CD4-positive, alpha-beta T cell (primary cell): ENCODE data around the gene IRX6. TPM values are rescaled to one million over a fixed set of nuclear protein-coding genes. Genes with fewer than 3 reads are reported as not detected.

Experiments
- ATAC-seq: fragments of 200-7000 bp; cut with Tn5 transposase; one replicate; pipeline ENCODE4 v1.10.0; 2022; ENCODE audit warnings: mild to moderate bottlenecking; ENCODE audit not compliant: poor library complexity
- CTCF ChIA-PET: fragments of 350-600 bp; sonication (Branson Sonifier 250); formaldehyde crosslinking; loops from one replicate; lab custom pipeline; 2021; ENCODE audit warnings: antibody characterized with exemption, inconsistent platforms; lab: Charles Lee
- POLR2A ChIA-PET: fragments of 350-600 bp; sonication (Branson Sonifier 250); formaldehyde crosslinking; loops from one replicate; lab custom pipeline; 2021; ENCODE audit warnings: antibody characterized with exemption, inconsistent platforms; lab: Charles Lee
- DNase-seq, 14 experiments: peaks; one replicate each; pipeline ENCODE4 v3.0.0-alpha.2; 2013 to 2020; ENCODE audit warnings: mixed read lengths in 2 of 14
- H3K27ac ChIP-seq, 2 donors: one replicate each; pipeline versions ENCODE4 v1.5.1 to v1.7.0; 2013; ENCODE audit warnings: low read length in 2 of 2, low read depth in 1 of 2, mild to moderate bottlenecking in 1 of 2
- H3K27me3 ChIP-seq, 2 experiments: 1 replicate in 1 of 2; 2 replicates in 1 of 2; pipeline versions ENCODE4 v1.6.1 to v1.7.0; 2013; ENCODE audit warnings: low read length in 2 of 2, control low read depth in 1 of 2, mild to moderate bottlenecking in 1 of 2, moderate library complexity in 1 of 2; ENCODE audit not compliant: insufficient read depth in 2 of 2, control insufficient read depth in 1 of 2
- H3K36me3 ChIP-seq: one replicate; pipeline ENCODE4 v1.6.1; 2013; ENCODE audit warnings: low read length, control low read depth; ENCODE audit not compliant: insufficient read depth
- H3K4me1 ChIP-seq: one replicate; pipeline ENCODE4 v1.6.1; 2013; ENCODE audit warnings: low read length, control low read depth; ENCODE audit not compliant: insufficient read depth
- H3K4me3 ChIP-seq: one replicate; pipeline ENCODE4 v1.5.1; 2013; ENCODE audit warnings: mild to moderate bottlenecking, low read length, moderate library complexity
- H3K9me3 ChIP-seq, 2 experiments: 1 replicate in 1 of 2; 2 replicates in 1 of 2; pipeline versions ENCODE4 v1.6.1 to v1.7.0; 2013; ENCODE audit warnings: low read length in 2 of 2, mild to moderate bottlenecking in 2 of 2, control low read depth in 1 of 2, moderate library complexity in 1 of 2; ENCODE audit not compliant: control insufficient read depth in 1 of 2, insufficient read depth in 1 of 2
- H3K27ac Mint-ChIP-seq: one replicate; pipeline ENCODE4 v1.8.0; 2020; ENCODE audit warnings: mixed read lengths
- H3K27me3 Mint-ChIP-seq: one replicate; pipeline ENCODE4 v1.8.0; 2021; ENCODE audit warnings: mixed read lengths
- H3K36me3 Mint-ChIP-seq: one replicate; pipeline ENCODE4 v1.8.0; 2021; ENCODE audit warnings: low read depth, mixed read lengths
- H3K4me1 Mint-ChIP-seq: one replicate; pipeline ENCODE4 v1.8.0; 2021; ENCODE audit warnings: low read depth, mixed read lengths
- H3K4me3 Mint-ChIP-seq: one replicate; pipeline ENCODE4 v1.8.0; 2020; ENCODE audit warnings: mild to moderate bottlenecking, mixed read lengths
- H3K9me3 Mint-ChIP-seq: one replicate; pipeline ENCODE4 v1.8.0; 2020; ENCODE audit warnings: mixed read lengths
- intact Hi-C, 2 experiments: fragments of 100-400 bp; cut with DNase I in 1 of 2; cut with micrococcal nuclease in 1 of 2; formaldehyde crosslinking; loops; one replicate each; pipeline versions ENCODE4 v1.15.1 to v1.9.0; 2023 to 2025; cut with DNase I, micrococcal nuclease
- total RNA-seq, 174 experiments: library from RNA in 2 of 174; stranded (reverse) in 2 of 174; gene quantifications; one replicate each; pipeline ENCODE4 v1.2.3 and lab custom pipeline; 2021 to 2026
- TF ChIP-seq, protein P1 (sequence below): fragments of 200-600 bp; IDR thresholded peaks from one replicate; pipeline ENCODE4 v1.8.0; 2022; ENCODE audit warnings: antibody characterized with exemption, mild to moderate bottlenecking

IRX6 gene
- total RNA-seq, 2 experiments from 2014 or later: not detected

- Histone ChIP-seq H3K9me3 (no peaks in the 10 kb centered on the region), H3K27me3 (peaks cover 2 to 11% of the 10 kb centered on the region in 2 experiments), H3K4me1 (no peaks in the 10 kb centered on the region), H3K27ac (no peak overlapping the region), H3K4me3 (no peak overlapping the region), H3K36me3 (no peaks in the 10 kb centered on the region)
- ATAC-seq: no peak
- H3K27ac Mint-ChIP-seq: no peak overlapping the region
- TF ChIP-seq, protein P1, sequence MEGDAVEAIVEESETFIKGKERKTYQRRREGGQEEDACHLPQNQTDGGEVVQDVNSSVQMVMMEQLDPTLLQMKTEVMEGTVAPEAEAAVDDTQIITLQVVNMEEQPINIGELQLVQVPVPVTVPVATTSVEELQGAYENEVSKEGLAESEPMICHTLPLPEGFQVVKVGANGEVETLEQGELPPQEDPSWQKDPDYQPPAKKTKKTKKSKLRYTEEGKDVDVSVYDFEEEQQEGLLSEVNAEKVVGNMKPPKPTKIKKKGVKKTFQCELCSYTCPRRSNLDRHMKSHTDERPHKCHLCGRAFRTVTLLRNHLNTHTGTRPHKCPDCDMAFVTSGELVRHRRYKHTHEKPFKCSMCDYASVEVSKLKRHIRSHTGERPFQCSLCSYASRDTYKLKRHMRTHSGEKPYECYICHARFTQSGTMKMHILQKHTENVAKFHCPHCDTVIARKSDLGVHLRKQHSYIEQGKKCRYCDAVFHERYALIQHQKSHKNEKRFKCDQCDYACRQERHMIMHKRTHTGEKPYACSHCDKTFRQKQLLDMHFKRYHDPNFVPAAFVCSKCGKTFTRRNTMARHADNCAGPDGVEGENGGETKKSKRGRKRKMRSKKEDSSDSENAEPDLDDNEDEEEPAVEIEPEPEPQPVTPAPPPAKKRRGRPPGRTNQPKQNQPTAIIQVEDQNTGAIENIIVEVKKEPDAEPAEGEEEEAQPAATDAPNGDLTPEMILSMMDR: no peak
- POLR2A ChIA-PET: no interaction called here
- no peaks in the 10 kb centered on the region for H3K4me1 Mint-ChIP-seq
- CTCF ChIA-PET: interaction anchor here (0.5 kb wide), 1 partner anchor 11 kb away, joined by 6 read pairs; no protein-coding TSS in a partner anchor
- intact Hi-C loops: no loop called here
- H3K9me3 Mint-ChIP-seq: no peaks in the 10 kb centered on the region
- H3K4me3 Mint-ChIP-seq: no peak overlapping the region
- no peaks in the 10 kb centered on the region for H3K36me3 Mint-ChIP-seq
- H3K27me3 Mint-ChIP-seq: peaks cover 48% of the 10 kb centered on the region
- no peak for DNase-seq
Observed at GRCh38 chr16:55376567-55377167, 52.7 kb downstream of the IRX6 start.

DNA sequence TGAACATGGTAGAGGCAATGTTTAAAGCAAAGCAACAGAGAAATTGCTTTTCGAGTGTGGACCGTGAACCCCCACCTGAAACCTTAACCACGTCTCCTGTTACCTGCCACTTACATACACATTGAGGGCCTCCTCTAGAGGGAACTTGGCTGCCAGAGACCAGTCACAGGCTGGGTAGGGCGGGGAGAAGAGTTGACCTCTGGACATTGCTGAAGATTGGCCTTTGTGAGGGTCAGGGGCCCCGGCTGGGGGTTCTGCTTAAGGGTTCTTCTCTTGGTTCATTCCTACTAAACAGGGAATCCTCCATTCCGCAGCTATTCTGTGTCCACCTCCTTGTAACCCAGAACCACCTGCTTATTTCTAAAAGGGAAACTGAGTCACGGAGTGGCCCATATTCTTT is 53.8 kb downstream of the IRX6 start:
- ChIA-PET POLR2A (no interaction called here), CTCF (no interaction called here)
- Histone ChIP-seq H3K36me3 (no peaks in the 10 kb centered on the region), H3K27ac (no peak overlapping the region), H3K4me1 (no peaks in the 10 kb centered on the region), H3K9me3 (no peaks in the 10 kb centered on the region), H3K4me3 (no peak overlapping the region), H3K27me3 (peaks cover 2 to 11% of the 10 kb centered on the region in 2 experiments)
- no peak overlapping the region for H3K4me3 Mint-ChIP-seq
- intact Hi-C loops: no loop called here
- H3K36me3 Mint-ChIP-seq: no peaks in the 10 kb centered on the region
- H3K27ac Mint-ChIP-seq: no peak overlapping the region
- H3K4me1 Mint-ChIP-seq: no peaks in the 10 kb centered on the region
- DNase-seq (no peak), ATAC-seq (no peak)
- peaks cover 36% of the 10 kb centered on the region for H3K27me3 Mint-ChIP-seq
- H3K9me3 Mint-ChIP-seq: no peaks in the 10 kb centered on the region
- TF ChIP-seq, protein P1: no peak

DNA sequence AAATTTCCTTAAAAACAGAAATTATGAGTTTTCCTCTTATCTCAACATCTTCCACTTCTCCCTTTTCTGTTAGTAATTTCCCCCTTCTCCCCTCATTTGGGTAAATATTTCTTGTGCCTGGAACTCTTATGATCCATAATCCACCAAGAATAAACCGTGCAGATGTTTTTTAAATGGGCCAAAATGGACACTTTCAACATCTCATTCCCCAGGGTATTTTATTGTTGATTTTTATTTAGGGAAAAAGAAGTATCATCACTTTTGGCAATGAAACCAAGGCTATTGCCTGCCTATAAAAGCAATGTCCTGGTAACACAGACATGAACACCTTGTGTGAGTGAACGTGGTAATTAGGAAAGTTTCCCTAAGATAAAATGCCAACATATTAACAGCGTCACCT is 54.6 kb downstream of the IRX6 start:
- peaks cover 2 to 7% of the 10 kb centered on the region in 2 experiments for H3K27me3 ChIP-seq
- H3K36me3 Mint-ChIP-seq: no peaks in the 10 kb centered on the region
- no peak overlapping the region for H3K4me3 ChIP-seq
- H3K9me3 Mint-ChIP-seq: no peaks in the 10 kb centered on the region
- no peaks in the 10 kb centered on the region for H3K9me3 ChIP-seq
- no peak for ATAC-seq
- no peaks in the 10 kb centered on the region for H3K36me3 ChIP-seq
- H3K4me3 Mint-ChIP-seq: no peak overlapping the region
- TF ChIP-seq, protein P1: no peak
- intact Hi-C loops: no loop called here
- POLR2A ChIA-PET: no interaction called here
- H3K27ac Mint-ChIP-seq: no peak overlapping the region
- CTCF ChIA-PET: no interaction called here
- H3K4me1 Mint-ChIP-seq: no peaks in the 10 kb centered on the region
- no peaks in the 10 kb centered on the region for H3K4me1 ChIP-seq
- peaks cover 28% of the 10 kb centered on the region for H3K27me3 Mint-ChIP-seq
- no peak for DNase-seq
- H3K27ac ChIP-seq: no peak overlapping the region
